GM19023 (cell line): ENCODE data around the gene EIF1AD.
A peak's percentile ranks its signal among the peaks of the same experiment; 100 is the strongest.
"Not testable (repeated sequence)": the region's sequence is repeated elsewhere in the genome, so short reads cannot be mapped to it uniquely, and the experiment has no call there.

Experiments used
- ATAC-seq: cut with Tn5 transposase; IDR thresholded peaks from one replicate; pipeline ENCODE4 v1.9.1; 2021; ENCODE audit warnings: mild to moderate bottlenecking, moderate library complexity; ENCODE audit not compliant: unreplicated experiment

Gene EIF1AD

DNA sequence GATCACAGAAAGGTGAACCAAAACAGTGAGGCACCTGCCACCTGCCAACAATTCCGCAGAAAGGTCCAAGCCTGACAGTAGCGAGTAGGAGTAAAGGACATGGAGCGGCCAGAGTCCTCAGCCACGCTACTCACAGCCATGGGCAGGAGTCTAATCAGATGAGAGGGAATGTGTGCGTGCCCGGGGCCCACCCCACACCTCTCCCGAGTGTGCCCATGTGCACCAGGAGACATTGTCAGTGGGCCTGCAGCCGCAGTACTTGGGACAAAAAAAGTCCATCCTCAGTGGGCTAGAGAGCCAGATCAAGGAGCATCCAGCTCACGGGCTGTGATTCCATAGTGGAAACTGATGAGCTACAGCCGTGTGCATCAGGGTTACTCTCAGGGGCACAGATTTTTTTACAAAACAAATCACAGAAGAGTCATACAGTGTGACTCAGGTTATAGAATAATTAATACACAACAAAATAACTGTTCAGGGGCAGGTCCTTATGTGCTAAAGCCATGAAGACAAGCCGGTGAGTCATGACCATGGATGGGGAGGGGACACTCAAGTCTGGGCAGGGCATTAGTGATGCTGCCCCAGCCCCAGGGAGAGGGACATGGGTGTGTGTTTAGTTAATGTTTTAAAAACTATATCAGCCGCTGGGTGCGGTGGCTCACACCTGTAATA, 28.4 kb downstream of the EIF1AD start:
- ATAC-seq: no peak

DNA sequence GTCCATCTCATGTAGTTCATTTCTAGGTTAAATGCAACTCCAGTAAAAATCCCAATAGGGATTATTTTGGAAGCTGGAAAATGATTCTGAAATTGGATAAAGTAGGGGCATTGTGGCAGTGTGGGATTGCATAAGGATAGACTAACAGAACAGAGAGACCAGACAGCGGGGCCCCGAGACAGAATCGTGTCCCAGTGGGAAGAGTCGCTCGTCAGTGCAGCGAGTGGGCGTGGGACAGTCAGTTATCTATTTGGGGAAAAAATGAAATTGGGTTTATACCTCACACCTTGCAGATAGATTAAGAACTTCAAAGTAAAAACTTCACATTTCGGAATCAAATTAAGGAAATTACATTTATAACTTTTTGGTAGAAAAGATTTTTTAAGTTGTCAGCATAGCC, 29.8 kb downstream of the EIF1AD start:
- ATAC-seq: no peak

DNA sequence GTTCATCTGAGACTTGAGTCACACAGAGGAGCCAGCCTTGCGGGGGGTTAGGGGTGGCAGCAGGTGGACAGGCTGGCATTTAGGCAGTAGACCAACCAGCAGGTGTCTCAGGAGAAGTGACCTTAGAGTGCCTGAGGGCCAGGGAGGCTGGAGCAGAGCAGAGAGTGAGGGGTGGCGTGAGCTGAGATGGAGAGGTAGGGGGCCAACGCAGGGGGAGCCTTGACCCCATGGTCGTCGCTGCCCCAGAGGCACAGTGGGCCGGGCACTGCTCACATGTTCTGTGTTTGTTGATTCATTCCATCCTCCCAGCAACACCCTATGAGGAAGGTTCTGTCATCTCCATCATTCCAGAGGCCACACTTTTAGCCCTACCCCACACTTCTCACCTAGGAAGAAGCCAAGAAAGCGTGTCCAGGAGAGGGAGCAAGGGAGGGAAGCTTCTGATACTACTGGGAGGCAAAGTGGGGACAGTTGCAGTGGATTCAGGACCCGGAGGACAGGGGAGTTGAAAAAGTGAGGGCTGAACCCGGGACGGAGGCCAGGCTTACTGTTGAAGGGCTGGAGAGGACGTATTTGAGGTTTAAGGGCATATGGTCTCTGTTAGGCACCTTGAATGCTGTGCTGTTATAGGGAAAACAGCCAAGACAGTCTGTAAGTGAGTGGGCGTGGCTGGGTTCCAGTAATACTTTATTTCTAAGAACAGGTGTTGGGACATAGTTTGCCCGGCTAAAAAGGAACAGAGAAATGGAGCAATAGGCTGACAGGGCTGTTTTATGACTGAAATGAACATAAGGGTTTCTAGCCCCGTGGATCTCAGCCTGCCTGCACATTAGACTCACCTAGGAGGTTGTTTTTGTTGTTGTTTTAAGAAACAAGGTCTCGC, 33.1 kb downstream of the EIF1AD start:
- ATAC-seq: no peak

DNA sequence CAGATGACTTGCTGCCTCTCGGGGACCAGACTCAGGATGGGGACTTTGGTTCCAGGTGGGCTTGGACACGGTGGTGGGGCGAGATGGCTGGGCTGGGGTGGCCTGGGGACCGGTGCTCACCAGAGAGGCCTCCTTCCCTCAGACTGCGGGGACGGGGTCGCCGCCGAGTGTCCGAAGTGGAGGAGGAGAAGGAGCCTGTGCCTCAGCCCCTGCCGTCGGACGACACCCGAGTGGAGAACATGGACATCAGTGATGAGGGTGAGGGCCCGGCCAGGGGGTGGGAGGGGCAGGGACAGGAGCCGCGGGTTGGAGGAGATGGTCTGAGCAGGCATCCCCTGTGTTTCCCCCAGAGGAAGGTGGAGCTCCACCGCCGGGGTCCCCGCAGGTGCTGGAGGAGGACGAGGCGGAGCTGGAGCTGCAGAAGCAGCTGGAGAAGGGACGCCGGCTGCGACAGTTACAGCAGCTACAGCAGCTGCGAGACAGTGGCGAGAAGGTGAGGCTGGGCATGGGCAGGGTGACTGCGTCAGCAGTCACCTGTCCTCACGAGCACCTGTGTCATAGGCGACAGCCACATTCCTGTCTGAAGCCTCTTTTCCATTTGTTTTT, 34.5 kb downstream of the EIF1AD start:
- ATAC-seq: no peak

DNA sequence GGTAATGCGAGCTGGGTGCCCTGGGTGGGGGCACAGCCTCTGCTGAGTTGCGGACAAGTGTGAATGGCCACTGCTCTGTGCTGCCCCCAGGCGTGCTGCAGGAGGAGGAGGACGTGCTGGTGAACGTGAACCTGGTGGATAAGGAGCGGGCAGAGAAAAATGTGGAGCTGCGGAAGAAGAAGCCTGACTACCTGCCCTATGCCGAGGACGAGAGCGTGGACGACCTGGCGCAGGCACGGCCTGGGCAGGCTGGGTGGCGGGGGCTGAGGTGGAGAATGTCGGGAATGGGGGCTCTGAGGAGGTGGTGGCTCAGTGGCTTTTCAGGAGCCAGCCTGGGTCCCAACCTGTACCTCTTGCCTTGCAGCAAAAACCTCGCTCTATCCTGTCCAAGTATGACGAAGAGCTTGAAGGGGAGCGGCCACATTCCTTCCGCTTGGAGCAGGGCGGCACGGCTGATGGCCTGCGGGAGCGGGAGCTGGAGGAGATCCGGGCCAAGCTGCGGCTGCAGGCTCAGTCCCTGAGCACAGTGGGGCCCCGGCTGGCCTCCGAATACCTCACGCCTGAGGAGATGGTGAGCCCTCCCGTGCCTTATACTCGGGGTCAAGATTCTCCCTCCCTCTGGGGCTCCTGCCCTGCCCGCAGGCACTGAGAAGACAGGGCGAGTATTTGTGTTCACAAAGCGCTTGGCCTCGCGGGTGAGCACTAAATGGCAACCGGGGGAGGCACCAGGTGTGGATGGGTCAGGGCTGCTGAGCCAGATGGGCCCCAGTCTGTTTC, 35.8 kb downstream of the EIF1AD start:
- ATAC-seq: no peak

DNA sequence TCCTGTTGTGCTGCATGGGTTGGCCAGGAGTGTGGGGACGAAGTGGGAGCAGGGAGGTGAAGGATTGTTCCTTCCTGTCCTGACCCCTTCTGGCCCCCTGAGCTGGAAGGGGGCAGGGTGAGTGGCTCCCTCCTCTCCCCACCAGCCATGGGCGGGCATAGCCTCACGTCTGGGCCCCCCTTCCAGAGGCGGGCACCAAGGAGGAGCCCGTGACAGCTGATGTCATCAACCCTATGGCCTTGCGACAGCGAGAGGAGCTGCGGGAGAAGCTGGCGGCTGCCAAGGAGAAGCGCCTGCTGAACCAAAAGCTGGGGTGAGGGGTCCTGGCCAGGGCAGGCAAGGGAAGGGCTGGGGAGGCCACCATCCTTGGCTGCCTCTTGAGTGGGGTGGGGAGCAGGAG, 37.1 kb downstream of the EIF1AD start:
- no peak for ATAC-seq

DNA sequence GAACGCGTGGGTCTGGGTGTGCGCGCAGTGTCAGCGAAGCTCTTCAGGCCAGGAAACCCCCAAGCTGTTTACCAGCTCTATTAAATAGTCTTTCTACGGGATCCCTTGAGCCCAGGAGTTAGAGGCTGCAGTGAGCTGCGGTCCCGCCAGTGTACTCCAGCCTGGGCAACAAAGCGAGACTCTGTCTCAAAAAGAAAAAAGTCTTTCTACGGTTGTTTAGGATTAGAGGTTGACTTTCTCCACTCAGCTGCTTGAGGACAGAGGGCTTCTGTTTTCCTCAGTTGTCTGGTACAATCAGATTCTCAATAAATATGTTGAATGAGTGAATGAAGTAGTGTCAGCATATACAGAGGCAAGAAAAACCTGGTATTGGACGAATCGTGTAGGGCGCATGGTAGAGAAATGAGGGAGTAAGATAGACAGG, 39.8 kb downstream of the EIF1AD start:
- ATAC-seq: no peak

DNA sequence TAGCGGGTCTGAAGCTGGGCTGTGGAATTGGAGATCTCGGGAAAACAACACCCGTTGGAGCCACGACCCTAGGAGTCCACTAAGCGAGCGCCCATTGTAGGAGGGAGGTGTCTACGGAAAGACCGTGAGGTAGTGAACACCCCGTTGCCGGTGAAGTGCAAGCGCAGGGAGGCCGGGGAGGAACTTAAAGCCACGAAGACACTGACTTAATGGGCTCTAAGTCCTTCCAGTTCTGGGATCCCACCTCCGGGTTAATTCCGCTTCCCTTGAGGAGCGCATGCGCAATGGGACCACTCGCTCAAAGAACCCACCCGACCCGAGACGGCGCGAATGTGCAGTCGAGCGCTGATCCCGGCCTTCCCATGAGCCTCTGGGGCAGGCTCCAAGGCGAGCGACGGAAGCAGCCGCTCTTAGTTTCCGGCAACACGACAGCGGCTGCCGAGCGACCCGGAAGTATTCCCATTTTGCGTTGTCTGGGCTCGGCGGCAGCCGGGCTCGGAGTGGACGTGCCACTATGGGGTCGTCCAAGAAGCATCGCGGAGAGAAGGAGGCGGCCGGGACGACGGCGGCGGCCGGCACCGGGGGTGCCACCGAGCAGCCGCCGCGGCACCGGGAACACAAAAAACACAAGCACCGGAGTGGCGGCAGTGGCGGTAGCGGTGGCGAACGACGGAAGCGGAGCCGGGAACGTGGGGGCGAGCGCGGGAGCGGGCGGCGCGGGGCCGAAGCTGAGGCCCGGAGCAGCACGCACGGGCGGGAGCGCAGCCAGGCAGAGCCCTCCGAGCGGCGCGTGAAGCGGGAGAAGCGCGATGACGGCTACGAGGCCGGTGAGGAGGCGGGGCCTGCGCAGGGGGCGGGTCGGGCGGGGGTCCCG, 40.5 kb downstream of the EIF1AD start, which contains the start of gene SART1:
TSS of gene SART1 (plus strand) at position 468 of the 874 bp plus-strand sequence. CDS start at position 515, 47 bp downstream.
- peak; percentile 75 for ATAC-seq

DNA sequence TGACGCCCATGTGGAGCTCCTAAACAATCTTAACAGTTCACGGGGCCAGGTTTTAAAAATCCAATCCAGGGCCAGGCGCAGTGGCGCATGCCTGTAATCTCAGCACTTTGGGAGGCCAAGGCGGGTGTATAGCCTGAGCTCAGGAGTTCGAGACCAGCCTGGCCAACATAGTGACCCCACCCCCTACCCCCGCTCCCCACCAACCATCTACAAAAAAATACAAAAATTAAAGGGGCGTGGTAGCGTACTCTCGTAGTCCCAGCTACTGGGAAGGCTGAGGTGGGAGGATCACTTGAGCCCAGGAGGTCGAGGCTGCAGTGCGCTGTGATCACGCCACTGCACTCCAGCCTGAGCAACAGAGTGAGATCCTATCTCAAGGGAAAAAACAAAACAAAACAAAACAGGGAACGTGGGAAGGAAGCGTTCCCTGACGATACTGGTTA, 41.1 kb downstream of the EIF1AD start:
- no peak for ATAC-seq

DNA sequence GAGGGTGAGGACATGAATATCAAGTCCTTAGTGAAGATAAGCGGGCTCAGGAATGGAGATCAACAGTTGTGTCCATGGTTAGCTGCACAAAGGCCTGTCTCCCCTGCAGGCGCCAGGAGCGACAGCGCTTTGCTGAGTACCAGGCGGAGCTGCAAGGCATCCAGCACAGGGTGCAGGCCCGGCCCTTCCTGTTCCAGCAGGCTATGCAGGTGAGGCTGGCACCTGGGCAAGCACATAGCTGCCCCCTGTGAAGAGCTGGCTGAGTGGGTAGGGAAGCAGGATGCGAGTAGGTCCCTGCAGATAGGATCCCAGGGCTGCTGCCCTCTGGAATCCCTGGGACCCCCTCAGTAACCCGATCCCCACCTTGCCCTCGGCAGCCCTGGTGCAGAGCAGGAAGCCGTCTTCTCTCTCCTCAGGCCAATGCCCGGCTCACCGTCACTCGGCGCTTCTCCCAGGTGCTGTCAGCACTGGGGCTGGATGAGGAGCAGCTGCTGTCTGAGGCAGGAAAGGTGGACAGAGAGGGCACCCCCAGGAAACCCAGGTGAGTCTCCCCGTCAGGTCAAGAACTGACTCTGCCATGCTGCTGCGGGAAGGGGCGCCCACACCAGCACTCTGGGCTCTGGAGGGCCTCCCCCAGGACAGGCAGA, 43.1 kb downstream of the EIF1AD start:
- ATAC-seq: no peak

DNA sequence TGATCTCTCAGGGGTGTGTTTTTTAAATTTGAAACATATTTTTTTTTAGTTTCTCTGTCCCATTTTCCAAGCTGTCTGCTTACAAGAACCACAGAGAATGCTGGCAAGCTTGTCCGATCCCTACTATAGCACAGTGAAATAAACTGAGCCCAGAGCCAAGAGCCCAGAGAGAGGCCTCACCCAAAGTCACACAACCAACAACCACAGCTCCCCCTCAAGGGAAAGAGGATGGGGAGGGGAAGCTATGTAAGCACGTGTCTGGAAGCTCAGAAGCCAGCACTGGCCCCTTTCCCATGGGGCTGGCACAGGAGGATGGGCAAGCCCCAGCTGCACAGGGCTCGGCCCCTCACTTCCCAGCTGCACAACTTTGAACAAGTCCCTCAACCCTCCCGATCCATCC, 43.7 kb downstream of the EIF1AD start:
- ATAC-seq: no peak

DNA sequence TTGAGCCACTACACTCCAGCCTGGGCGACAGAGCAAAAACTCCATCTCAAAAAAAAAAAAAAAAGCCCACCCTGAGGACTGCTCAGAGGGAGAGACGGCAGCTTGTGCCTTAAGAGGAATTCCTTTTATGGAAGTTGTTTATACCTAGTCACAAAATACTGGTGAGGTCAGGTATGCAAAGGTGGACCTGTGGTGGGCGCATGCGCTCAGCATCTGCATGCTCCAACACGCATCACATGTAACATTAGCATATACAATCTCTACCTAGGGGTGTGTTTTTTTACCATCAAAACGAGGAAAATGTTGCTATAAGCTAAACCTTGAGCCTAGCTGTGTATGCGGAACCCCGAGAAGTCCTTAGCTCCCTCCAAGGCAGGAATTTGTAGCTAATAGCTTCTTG, 47.2 kb downstream of the EIF1AD start:
- ATAC-seq: no peak

DNA sequence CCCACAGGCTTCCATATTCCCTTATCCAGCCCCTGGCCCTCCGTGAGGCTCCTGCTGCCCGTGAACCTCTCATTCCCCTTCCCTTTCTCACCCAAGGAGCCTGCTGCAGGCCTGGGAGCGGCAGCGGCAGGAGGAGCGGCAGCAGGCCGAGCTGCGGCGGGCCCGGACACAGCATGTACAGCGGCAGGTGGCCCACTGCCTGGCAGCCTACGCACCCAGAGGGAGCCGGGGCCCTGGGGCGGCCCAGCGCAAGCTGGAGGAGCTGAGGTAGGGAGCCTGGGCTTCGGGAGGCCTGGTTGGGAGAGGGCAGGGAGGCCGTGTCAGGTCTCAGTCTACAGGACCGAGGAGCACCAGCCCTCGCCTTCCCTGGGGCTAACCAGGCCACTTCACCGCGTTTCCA, 48.5 kb downstream of the EIF1AD start:
- no peak for ATAC-seq

DNA sequence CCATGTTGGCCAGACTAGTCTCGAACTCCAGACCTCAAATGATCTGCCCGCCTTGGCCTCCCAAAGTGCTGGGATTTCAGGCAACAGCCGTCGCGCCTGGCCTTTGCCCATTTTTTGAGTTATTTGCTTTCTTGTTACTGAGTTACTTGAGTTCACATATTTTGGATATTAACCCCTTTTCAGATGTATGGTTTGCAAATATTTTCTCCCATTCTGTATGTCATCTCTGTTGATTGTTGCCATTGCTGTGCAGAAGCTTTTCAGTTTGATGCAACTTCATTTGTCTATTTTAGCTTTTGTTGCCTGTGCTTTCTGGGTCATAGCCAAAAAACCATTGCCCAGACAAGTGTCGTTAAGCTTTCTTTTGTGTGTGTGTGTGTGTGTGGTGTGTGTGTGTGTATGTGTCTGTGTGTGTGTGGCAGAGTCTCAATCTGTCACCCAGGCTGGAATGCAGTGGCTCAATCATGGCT, 49.9 kb downstream of the EIF1AD start:
- ATAC-seq: no peak

DNA sequence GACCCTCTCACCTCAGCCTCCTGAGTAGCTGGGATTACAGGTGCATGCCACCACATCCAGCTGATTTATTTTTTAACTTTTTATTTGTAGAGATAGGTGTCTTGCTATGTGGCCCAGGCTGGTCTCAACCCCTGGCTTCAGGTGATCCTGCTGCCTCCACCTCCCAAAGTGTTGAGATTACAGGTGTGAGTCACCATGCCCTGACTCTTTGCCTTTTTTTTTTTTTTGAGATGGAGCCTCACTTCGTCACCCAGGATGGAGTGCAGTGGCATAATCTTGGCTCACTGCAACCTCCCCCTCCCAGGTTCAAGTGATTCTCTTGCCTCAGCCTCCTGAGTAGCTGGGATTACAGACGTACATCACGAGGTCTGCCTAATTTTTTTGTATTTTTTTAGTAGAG, 50.3 kb downstream of the EIF1AD start:
- not testable (repeated sequence) for ATAC-seq

DNA sequence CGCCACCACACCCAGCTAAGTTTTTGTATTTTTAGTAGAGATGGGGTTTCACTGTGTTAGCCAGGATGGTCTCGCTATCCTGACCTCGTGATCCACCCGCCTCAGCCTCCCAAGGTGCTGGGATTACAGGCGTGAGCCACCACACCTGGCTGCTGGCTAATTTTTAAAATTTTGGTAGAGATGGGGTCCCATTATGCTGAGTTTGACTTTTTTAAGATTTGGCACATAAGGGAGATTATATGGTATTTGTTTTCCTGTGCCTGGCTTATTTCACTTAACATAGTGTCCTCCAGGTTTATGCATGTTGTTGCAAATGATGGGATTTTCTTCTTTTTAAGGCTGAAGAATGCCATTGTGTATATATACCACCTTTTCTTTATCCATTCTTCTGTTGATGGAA, 51.2 kb downstream of the EIF1AD start:
- ATAC-seq: not testable (repeated sequence)

DNA sequence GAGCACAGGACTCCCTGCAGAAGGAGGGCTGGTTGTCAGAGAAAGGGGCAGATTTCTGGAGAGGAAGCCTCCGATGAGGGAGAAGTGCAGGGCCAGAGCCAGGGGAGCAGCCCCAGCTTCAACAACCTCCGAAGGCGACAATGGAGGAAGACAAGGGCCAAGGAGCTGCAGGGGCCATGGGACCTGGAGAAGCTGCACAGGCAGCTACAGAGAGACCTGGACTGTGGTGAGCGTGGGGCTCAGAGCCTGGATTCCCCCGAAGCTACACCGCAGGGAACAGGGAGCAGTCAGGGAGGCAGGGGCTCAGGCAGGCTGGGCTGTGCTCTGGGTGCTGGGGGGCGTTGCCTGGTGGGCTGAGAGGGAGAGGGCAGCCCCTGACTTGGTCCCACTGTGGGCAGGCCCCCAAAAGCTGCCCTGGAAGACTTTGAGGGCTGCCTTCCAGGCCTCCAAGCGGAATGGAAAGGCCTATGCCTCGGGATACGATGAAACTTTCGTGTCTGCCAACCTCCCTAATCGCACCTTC, 54.3 kb downstream of the EIF1AD start:
- ATAC-seq: no peak

DNA sequence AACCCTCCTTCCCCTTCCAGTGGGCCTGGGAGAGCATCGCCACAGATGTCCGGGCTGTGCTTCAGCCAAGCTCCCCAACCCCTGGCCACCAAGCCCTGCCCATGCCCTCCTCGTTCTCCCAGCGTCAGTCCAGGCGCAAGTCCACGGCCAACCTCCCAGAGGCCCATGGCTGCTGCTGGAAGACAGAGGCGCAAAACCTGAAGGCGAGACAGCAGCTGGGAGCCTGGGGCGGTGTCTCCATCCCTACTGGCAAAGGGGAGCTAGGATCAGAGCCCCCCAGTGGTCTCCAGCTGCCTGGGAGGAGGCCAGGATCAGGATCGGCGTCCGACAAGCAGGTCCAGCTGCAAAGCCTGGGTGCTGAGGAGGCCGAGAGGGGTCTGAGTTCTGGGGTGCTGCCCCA, 54.8 kb downstream of the EIF1AD start:
- no peak for ATAC-seq

DNA sequence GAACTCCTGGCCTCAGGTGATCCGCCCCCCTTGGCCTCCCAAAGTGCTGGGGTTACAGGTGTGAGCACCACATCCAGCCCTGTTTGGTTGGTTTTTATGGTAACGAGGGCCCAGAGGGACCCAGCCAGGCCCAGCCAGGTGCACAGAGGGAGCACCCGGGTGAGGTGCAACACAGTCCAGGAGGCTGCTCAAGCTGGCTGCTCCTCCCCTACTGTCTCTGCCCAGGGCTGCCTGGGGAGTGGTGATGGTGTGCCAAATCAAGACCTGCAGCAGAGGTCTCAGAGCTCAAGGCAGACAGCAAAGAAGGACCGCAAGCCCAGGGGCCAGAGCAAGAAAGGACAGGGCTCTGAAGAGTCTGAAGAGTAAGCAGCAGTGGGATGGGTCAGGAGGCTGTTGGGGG, 55.3 kb downstream of the EIF1AD start:
- no peak for ATAC-seq
